HG03571 (cell line): Measurements from ENCODE around the gene ARHGDIB.

Experiments used
- ATAC-seq: cut with Tn5 transposase; IDR thresholded peaks from one replicate; pipeline ENCODE4 v1.9.1; 2021; ENCODE audit not compliant: unreplicated experiment

Gene ARHGDIB

GRCh38 chr12:14901228-14901562 is 60.2 kb downstream of the ARHGDIB start:
- no peak for ATAC-seq

DNA sequence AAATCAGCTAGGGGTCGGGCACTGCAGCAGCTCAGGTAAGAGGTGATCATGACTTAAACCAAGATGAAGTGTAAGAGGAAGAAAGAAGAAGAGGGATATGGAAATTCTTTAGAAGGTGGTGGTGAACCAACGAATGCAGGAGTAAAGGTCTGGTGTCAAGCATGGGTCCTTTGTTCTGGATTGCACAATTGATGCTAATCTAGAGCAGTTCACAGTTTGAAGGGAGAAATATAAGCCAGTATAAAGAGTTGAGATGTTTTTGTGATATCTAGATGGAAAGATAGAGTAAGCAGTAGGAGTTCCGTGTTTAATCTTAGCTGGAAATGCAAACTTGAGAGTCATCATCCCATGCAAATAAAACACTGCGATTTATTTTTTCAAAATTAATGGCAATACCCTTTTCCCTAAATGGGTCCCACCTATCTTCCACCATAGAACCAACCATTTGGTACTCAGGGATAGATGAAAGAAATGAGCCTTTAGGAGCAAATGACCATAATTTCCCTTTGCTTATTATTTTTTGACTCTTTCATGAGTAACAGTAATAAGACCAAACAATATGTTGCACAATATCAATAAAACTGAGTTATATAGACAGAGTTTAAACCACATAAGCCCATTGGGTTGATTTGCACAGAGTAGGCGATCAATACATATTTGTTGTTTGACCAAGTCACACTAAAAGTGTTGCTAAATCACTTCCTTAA is 60.7 kb downstream of the ARHGDIB start:
- ATAC-seq, result no peak

GRCh38 chr12:14896521-14897169 is 64.8 kb downstream of the ARHGDIB start:
- no peak for ATAC-seq

- ATAC-seq, result no peak
These were observed 67.7 kb downstream of the ARHGDIB start for GRCh38 chr12:14893506-14894250.

DNA sequence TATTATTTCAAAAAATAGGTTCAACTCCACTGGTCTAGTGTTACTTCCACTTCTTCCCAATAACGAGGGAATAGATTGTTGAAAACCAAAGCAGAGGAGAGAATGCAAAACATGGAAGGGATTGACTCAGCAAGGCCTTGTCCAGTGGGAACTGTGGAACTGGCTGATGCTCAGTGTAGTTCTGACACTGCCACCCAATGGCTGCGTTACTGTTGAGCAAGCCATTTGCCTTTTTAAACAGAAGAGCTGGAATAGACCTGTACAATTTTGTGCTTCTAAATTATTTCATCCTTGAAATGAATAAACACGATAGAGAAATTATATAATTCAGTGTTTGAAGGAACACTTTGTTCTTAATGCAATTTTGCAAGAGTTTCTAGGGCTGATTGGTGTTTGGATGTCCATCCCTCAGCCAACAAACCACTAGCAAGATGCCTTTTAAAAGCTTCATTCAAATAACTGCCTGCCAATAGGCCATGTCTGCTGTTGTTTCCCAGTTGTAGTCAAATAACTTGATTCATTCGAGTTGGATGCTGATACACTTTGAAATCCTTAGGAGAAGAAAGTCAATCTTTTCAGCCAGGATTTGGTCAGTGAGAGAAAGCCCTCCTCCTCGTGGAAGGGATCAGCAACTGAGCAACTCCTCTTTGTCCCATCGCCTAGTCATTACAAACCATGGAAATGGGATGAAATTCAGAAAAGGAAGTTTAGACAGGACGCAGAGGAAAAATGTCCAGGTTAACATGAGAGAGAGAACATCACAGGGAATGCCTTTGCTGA is 68.5 kb downstream of the ARHGDIB start:
- no peak for ATAC-seq
